ENCODE measurements around the gene SMKR1.
A peak's percentile ranks its signal among the peaks of the same experiment; 100 is the strongest.

The SMKR1 gene

DNA sequence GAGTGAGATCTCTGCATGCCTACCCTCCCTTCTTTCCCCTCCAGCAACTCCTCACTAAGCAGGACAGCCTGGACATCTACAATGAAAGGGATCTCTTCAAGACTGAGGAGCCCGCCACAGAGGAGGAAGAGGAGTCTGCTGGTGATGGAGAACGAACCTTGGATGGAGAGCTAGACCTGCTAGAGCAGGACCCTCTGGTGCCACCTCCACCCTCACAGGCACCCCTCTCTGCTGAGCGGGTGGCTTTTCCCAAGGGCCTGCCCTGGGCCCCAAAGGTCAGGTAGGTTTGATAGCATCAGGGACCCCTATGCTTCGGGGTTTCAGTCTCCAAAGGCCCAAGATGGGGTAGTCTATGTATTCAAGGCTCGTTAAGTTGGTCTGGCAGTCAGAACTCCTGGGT lies 44.2 kb upstream of the SMKR1 start:
- H3K4me3 ChIP-seq (replicated peaks in 1 of 2; ENCODE audit: low read depth in 2 of 2, low read length in 2 of 2) = no peak overlapping the region
- DNase-seq (ENCODE audit: low read depth in 2 of 2) = no peak
- TF ChIP-seq, protein P1, sequence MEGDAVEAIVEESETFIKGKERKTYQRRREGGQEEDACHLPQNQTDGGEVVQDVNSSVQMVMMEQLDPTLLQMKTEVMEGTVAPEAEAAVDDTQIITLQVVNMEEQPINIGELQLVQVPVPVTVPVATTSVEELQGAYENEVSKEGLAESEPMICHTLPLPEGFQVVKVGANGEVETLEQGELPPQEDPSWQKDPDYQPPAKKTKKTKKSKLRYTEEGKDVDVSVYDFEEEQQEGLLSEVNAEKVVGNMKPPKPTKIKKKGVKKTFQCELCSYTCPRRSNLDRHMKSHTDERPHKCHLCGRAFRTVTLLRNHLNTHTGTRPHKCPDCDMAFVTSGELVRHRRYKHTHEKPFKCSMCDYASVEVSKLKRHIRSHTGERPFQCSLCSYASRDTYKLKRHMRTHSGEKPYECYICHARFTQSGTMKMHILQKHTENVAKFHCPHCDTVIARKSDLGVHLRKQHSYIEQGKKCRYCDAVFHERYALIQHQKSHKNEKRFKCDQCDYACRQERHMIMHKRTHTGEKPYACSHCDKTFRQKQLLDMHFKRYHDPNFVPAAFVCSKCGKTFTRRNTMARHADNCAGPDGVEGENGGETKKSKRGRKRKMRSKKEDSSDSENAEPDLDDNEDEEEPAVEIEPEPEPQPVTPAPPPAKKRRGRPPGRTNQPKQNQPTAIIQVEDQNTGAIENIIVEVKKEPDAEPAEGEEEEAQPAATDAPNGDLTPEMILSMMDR (IDR thresholded peaks at IDR 0.05; ENCODE audit: low read depth, low read length) = no peak

DNA sequence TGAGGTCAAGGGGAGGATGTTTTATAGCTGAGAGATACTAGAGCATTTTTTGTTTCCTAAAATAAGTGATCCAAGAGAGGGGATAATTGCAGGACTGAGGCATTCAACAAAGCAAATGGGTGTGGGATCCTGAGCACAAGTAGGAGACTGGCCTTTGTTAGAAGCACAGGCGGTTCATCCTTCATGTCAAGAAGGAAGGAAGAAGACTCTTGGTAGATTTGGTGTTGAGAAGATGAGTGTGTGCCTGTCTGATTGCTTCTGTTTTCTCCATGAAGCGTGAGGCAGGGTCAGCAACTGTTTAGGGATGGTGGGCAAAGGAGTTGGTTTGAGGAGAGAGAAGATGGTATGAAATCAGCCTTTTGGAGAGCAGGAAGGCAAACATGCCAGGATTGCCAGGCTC lies 40.5 kb upstream of the SMKR1 start:
- TF ChIP-seq, protein P1 (IDR thresholded peaks at IDR 0.05; ENCODE audit: low read depth, low read length) = no peak
- no peak overlapping the region for H3K4me3 ChIP-seq (replicated peaks in 1 of 2; ENCODE audit: low read depth in 2 of 2, low read length in 2 of 2)
- DNase-seq (ENCODE audit: low read depth in 2 of 2) = no peak

DNA sequence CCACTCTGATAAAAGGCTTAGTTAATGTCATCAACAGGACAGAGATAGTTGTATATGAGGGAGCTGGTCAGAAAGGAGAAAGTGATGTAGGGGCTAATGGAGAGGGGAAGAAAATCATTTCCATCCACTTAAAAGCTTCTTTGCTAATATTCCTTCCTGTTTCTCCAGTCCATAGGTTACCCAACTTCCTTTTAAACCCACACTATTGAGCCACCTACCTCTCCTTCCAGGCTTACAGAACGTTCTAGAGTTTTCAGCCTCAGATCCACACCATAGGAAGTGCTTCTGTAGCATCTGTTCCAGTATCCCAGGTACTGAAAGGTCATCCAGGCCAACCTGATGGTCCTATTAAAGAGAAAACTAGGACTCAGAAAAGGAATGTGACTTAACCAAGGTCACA lies 39.9 kb upstream of the SMKR1 start:
- H3K4me3 ChIP-seq (replicated peaks in 1 of 2; ENCODE audit: low read depth in 2 of 2, low read length in 2 of 2) = no peak overlapping the region
- TF ChIP-seq, protein P1 (IDR thresholded peaks at IDR 0.05; ENCODE audit: low read depth, low read length) = no peak
- DNase-seq (ENCODE audit: low read depth in 2 of 2) = no peak

DNA sequence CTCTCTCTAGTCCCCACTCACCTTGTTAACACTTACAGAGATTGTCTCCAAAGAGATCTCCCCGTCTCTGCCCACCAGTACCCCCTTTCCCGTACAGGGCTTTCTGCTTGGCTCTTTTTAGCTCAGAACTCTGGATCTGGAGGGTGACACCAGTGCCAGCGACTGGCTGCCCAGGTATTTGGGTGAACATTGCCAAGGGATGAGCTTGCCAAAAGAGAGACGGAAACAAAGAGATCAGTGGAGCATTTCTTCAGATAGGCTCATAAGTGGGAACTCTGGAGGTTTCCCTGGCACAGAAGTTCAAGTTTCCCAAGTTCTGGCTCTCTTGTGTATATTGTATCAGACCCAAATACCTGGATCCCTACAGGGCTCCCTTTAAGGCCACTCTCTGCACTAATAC lies 38.1 kb upstream of the SMKR1 start:
- no peak for DNase-seq (ENCODE audit: low read depth in 2 of 2)
- H3K4me3 ChIP-seq (replicated peaks in 1 of 2; ENCODE audit: low read depth in 2 of 2, low read length in 2 of 2) = no peak overlapping the region
- TF ChIP-seq, protein P1 (IDR thresholded peaks at IDR 0.05; ENCODE audit: low read depth, low read length) = no peak

DNA sequence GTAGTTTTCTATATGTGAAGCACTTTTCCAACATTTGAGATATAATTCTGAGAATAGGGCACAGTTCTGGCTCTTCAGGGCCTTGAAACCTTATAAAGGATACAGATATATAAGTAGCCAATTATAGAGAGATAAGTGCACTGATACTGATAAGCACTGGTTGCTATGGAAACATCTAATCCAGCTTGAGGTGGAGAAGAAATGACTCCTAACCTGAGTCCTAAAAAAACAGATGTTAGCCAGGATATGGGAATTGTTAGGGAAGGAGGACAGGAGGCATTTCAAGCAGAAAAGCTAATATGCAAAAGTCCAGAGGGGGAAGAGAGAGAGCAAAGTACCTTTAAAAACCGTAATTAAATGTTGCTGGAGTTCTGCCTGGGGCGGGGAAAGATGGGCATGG lies 37.3 kb upstream of the SMKR1 start:
- no peak for DNase-seq (ENCODE audit: low read depth in 2 of 2)
- TF ChIP-seq, protein P1 (IDR thresholded peaks at IDR 0.05; ENCODE audit: low read depth, low read length) = no peak
- no peak overlapping the region for H3K4me3 ChIP-seq (replicated peaks in 1 of 2; ENCODE audit: low read depth in 2 of 2, low read length in 2 of 2)

DNA sequence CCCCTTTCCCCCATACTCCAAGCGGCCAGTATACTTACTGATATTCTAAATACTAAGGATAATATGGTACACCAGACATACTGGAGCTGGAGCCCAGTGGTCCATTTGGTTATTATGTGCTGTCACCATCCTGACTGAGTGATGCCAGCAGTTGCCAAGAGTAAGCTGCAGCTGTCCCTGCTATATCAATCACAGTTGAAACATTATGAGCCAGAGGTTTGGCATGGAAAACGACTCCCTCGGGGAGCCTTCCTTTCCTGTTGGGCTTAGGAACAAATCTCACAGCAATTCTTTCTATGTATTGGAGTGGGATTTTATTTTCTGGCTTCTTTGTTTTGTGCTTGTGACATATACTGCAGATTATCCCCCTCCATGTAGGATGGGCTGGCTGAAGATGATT lies 35.5 kb upstream of the SMKR1 start:
- no peak for DNase-seq (ENCODE audit: low read depth in 2 of 2)
- TF ChIP-seq, protein P1 (IDR thresholded peaks at IDR 0.05; ENCODE audit: low read depth, low read length) = no peak
- H3K4me3 ChIP-seq (replicated peaks in 1 of 2; ENCODE audit: low read depth in 2 of 2, low read length in 2 of 2) = no peak overlapping the region

DNA sequence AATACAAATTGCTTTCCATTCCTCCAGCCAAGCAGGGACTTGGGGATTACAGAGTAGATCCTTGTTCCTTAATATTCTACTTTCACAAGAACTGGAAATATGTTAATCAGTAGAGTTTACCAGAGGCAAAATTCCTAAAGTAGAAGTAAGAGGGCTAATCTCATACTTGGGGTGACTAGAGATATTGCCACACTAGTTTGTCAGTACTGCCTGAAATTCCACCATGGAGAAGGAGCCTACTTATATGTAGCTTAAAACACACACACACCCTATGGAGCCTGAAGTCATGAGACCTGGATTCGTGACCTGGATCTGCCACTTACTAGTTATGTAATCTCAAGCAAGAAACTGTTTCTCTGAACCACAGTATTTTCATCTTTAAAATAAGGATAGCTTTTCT lies 34.2 kb upstream of the SMKR1 start:
- DNase-seq (ENCODE audit: low read depth in 2 of 2) = peak; percentile 34 to 65
- TF ChIP-seq, protein P1 (IDR thresholded peaks at IDR 0.05; ENCODE audit: low read depth, low read length) = no peak
- H3K4me3 ChIP-seq (replicated peaks in 1 of 2; ENCODE audit: low read depth in 2 of 2, low read length in 2 of 2) = no peak overlapping the region

Measured in cardiac fibroblast (primary cell).